Activated T-cell treated with anti-CD3 and anti-CD28 coated beads, Interleukin-2, amount 50 U/mL, for 24 hours (primary cell): ENCODE data around the gene GCK.

Experiments
- DNase-seq: peaks from one replicate; pipeline ENCODE4 v3.0.0-alpha.2; 2020
- H3K27ac Mint-ChIP-seq: 2 replicates; pipeline ENCODE4 v1.8.0; 2020; ENCODE audit warnings: mild to moderate bottlenecking, mixed read lengths
- H3K27me3 Mint-ChIP-seq: 2 replicates; pipeline ENCODE4 v1.8.0; 2020; ENCODE audit warnings: mixed read lengths
- H3K36me3 Mint-ChIP-seq: 2 replicates; pipeline ENCODE4 v1.8.0; 2020; ENCODE audit warnings: low read depth, mixed read lengths
- H3K4me1 Mint-ChIP-seq: 2 replicates; pipeline ENCODE4 v1.8.0; 2020; ENCODE audit warnings: low read depth, mixed read lengths
- H3K4me3 Mint-ChIP-seq: 2 replicates; pipeline ENCODE4 v1.8.0; 2020; ENCODE audit warnings: mild to moderate bottlenecking, moderate library complexity, mixed read lengths
- H3K9me3 Mint-ChIP-seq: 2 replicates; pipeline ENCODE4 v1.8.0; 2020; ENCODE audit warnings: mixed read lengths

Gene GCK

GRCh38 chr7:44144426-44144967 is 44.7 kb downstream of the GCK start:
- Mint-ChIP-seq H3K36me3 (no peaks in the 10 kb centered on the region), H3K27me3 (peaks cover 6% of the 10 kb centered on the region), H3K27ac (no peak overlapping the region), H3K9me3 (no peaks in the 10 kb centered on the region), H3K4me3 (no peak overlapping the region), H3K4me1 (peaks cover 10% of the 10 kb centered on the region)
- DNase-seq: peak; percentile 27

DNA sequence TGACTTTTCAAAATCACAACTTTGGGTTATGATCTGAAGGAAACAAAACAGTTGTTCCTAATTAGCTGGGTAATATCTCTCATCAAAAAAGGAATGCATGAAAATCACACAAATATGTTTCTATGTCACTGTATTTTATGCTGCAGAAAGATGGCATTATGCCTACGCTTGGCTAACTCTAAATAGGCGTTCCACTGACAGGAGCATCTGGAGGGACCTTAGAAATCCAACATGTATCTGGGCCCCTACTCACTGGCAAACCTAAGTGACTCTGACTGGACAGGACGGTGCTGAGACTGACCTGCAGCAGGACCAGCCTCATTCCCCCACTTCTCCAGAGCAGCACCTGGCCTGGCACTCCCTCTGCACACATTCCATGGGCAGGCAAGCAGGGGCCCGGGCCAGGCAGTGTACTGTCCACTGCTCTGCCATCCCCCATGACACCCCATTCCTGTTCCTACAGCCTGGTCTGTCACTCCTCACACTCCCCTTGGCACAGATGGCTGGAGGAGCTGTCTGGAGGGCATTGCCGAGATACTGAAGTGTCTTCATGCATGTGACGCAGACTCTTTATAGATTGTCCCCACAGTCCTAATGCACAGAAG is 45.5 kb downstream of the GCK start:
- peaks cover 6% of the 10 kb centered on the region for H3K27me3 Mint-ChIP-seq
- peaks cover 10% of the 10 kb centered on the region for H3K4me1 Mint-ChIP-seq
- no peak overlapping the region for H3K27ac Mint-ChIP-seq
- no peaks in the 10 kb centered on the region for H3K36me3 Mint-ChIP-seq
- no peaks in the 10 kb centered on the region for H3K9me3 Mint-ChIP-seq
- H3K4me3 Mint-ChIP-seq: no peak overlapping the region
- no peak for DNase-seq

DNA sequence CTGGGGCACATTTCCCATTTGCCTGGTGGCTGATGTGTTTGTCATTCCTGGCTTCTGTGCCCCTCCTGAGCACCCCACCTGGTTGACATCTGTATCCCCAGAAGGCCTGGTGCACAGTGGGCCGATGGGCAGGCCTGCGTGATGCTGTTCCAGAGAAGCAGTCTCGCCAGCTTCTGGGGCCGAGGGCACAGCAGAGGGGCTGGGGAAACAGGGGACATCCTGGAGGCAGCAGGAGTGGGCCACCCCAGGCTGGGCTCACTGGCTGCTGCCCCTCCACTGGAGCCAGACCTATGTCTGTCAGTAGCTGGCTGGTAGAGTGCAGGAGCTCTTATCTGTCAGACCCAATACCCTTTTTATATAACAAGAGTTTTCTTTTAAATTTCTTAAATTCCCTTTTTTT is 47.2 kb downstream of the GCK start:
- H3K36me3 Mint-ChIP-seq: no peaks in the 10 kb centered on the region
- peaks cover 10% of the 10 kb centered on the region for H3K4me1 Mint-ChIP-seq
- peaks cover 6% of the 10 kb centered on the region for H3K27me3 Mint-ChIP-seq
- no peak for DNase-seq
- no peaks in the 10 kb centered on the region for H3K9me3 Mint-ChIP-seq
- no peak overlapping the region for H3K27ac Mint-ChIP-seq
- no peak overlapping the region for H3K4me3 Mint-ChIP-seq

- H3K4me3 Mint-ChIP-seq: no peak within 1 kb of the TSS
- no peaks in the 10 kb centered on the region for H3K36me3 Mint-ChIP-seq
- H3K9me3 Mint-ChIP-seq: no peaks in the 10 kb centered on the region
- no peak for DNase-seq
- H3K4me1 Mint-ChIP-seq: peaks cover 10% of the 10 kb centered on the region
- H3K27ac Mint-ChIP-seq: no peak within 1 kb of the TSS
- peaks cover 6% of the 10 kb centered on the region for H3K27me3 Mint-ChIP-seq
Measured at GRCh38 chr7:44141221-44141850, 47.9 kb downstream of the GCK start, which contains the start of gene MYL7. Gene MYL7 (minus strand): TSS chr7:44141332. CDS start chr7:44141305, 27 bp downstream.

GRCh38 chr7:44140341-44140740 is 48.9 kb downstream of the GCK start:
- Mint-ChIP-seq H3K4me1 (peaks cover 5% of the 10 kb centered on the region), H3K36me3 (no peaks in the 10 kb centered on the region)
- no peak for DNase-seq

DNA sequence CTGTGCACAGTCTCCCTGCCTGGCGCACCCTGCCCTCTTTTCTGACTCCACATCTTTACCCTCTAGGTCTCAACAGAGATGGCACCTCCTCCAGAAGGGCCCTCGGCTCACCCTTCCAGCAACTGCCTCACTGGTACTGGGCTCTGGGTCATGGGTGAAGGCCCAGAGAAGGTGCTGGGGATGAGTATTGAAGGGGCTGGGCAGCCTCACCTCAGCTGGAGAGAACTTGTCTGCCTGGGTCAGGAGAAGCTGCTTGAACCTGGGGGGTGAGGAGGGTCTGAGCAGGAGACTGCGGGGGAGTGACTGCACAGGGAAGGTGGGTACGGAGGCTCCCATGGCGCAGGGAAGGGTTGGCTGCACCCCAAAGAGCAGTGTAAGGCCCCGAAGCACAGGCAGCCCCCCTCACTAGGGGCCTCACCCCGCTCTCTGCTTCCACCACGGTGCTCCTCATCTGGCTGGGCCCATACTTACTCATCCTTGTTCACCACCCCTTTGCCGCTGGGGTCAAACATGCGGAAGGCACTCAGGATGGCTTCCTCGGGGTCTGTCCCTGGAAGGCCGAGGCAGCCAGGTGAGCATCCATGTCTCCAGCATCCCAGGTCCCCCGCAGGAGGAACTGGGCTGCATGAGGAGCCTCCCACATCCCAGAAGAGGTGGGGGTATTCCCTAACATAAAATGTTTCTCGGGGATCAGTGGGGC is 49.8 kb downstream of the GCK start:
- Mint-ChIP-seq H3K27me3 (no peaks in the 10 kb centered on the region), H3K9me3 (no peaks in the 10 kb centered on the region), H3K4me3 (no peak overlapping the region), H3K36me3 (no peaks in the 10 kb centered on the region), H3K27ac (no peak overlapping the region), H3K4me1 (no peaks in the 10 kb centered on the region)
- DNase-seq: no peak

More at GRCh38 chr7:44140341-44140740, 48.9 kb downstream of the GCK start:
- H3K27me3 Mint-ChIP-seq: peaks cover 4% of the 10 kb centered on the region
- no peak overlapping the region for H3K4me3 Mint-ChIP-seq
- no peak overlapping the region for H3K27ac Mint-ChIP-seq
- H3K9me3 Mint-ChIP-seq: no peaks in the 10 kb centered on the region

DNA sequence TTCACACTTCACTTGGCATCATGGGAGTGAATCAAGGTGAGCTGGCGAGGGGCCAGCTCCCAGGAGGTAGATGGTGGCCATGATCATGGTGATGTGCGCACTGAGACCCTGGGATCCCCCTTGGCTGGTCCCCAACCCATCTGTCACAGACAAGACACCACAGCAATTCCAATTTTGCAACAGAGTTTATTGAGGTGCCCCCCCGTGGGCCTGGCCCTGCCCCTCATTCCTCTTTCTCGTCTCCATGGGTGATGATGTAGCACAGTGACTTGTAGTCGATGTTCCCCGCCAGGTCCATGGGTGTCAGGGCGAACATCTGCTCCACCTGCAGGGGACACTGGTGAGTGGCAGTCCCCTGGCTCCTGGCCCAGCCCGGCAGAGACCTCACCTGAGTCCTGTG is 50.5 kb downstream of the GCK start:
- no peak overlapping the region for H3K4me3 Mint-ChIP-seq
- H3K9me3 Mint-ChIP-seq: no peaks in the 10 kb centered on the region
- DNase-seq: no peak
- H3K27me3 Mint-ChIP-seq: no peaks in the 10 kb centered on the region
- H3K36me3 Mint-ChIP-seq: no peaks in the 10 kb centered on the region
- no peak overlapping the region for H3K27ac Mint-ChIP-seq
- H3K4me1 Mint-ChIP-seq: no peaks in the 10 kb centered on the region

GRCh38 chr7:44136731-44137130 is 52.5 kb downstream of the GCK start:
- H3K4me3 Mint-ChIP-seq: no peak overlapping the region
- H3K4me1 Mint-ChIP-seq: no peaks in the 10 kb centered on the region
- no peaks in the 10 kb centered on the region for H3K9me3 Mint-ChIP-seq
- no peaks in the 10 kb centered on the region for H3K36me3 Mint-ChIP-seq
- no peaks in the 10 kb centered on the region for H3K27me3 Mint-ChIP-seq
- no peak for DNase-seq
- H3K27ac Mint-ChIP-seq: no peak overlapping the region

DNA sequence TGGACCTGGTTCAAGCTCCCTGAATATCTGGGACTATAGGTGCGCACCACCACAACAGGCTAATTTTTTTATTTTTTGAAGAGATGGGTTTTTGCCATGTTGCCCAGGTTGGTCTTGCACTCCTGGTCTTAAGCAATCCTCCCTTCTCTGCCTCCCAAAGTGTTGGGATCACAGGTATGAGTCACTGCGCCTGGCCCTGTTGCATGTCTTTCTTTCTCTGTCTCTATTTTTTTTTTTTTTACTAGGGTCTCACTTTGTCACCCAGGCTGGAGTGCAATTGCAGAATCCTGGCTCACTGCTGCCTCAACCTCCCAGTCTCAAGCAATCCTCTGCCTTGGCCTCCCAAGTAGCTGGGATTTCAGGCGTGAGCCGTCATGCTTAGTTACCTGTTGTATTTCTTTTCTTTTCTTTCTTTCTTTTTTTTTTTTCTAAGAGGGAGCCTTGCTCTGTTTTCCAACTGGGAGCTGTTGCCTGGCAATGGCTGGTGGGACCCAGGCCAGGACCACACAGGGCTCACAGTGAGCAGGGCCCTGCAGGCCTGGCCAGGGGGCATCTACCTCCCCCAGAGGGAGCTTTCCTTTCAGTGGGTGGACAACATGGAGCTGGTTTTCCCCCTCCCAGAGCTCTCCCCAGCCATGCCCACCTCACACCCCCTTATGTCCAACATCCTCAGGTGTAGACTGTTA is 54.2 kb downstream of the GCK start:
- Mint-ChIP-seq H3K27me3 (no peaks in the 10 kb centered on the region), H3K4me1 (no peaks in the 10 kb centered on the region), H3K4me3 (no peak overlapping the region), H3K9me3 (no peaks in the 10 kb centered on the region), H3K36me3 (no peaks in the 10 kb centered on the region), H3K27ac (no peak overlapping the region)
- no peak for DNase-seq

GRCh38 chr7:44133295-44133694 is 55.9 kb downstream of the GCK start:
- no peaks in the 10 kb centered on the region for H3K4me1 Mint-ChIP-seq
- no peaks in the 10 kb centered on the region for H3K27me3 Mint-ChIP-seq
- no peak for DNase-seq
- no peak overlapping the region for H3K4me3 Mint-ChIP-seq
- H3K36me3 Mint-ChIP-seq: no peaks in the 10 kb centered on the region
- no peaks in the 10 kb centered on the region for H3K9me3 Mint-ChIP-seq
- no peak overlapping the region for H3K27ac Mint-ChIP-seq

DNA sequence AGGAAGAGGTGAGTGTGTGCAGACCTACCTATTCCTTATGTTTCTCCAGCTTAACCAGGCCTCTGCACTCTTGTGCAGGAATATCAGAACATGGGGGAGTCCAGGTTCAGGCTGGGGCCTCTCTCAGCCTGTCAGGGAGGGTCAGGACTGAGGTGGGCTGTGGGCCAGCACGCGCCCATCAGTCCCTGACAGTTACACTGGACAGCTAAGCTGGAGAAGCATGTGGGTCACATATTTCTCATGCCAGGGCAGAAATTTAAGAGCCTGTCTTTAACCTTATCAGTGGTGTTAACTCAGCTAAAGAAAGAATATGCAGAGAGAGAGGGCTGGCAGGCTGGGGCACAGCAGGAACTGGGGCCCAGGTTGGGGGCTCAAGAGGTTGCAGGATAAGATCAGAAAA is 57.2 kb downstream of the GCK start:
- Mint-ChIP-seq H3K9me3 (no peaks in the 10 kb centered on the region), H3K4me1 (no peaks in the 10 kb centered on the region), H3K4me3 (no peak overlapping the region), H3K27me3 (no peaks in the 10 kb centered on the region), H3K36me3 (no peaks in the 10 kb centered on the region), H3K27ac (no peak overlapping the region)
- DNase-seq: no peak

DNA sequence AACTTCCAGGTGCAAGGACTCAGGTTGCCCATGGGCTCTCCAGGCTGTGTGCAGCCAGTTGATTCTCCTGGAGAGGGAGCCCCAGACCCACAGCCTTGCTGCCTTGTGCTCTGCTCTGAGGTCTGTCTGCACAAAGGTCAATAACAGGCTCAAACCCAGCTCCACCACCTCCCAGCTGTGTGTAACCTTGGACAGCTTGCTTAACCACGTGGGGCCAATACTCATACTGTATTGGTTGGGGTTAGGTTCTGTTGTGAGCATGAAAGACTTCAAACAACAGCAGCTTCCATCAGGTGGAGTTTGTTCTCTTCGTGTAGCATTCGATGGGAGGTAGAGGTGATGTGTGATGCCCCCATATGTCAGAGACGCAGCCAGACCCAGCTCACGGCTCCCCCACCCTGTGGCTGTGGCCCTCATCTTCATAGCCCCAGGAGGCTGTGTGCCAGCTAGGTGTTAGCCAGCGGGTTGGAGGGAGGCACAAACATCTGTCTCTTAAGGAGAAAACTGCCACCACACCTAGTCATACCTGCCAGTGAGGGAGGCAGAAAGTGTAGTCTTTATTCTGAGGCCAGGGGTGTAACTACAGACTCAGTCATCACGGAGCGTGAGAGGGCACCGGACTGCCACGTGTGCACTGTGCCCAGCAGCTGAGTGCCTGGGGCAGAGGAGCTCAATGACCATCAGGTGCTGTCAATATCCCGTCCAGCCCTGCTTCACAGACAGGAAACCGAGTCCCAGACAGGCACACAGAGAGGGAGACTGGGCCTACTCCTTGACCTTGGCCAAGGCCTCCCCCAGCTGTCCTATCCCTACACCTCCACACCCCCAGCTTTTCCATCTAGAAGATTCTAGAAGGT is 57.8 kb downstream of the GCK start:
- no peak for DNase-seq
- H3K4me3 Mint-ChIP-seq: no peak overlapping the region
- H3K27me3 Mint-ChIP-seq: no peaks in the 10 kb centered on the region
- no peak overlapping the region for H3K27ac Mint-ChIP-seq
- no peaks in the 10 kb centered on the region for H3K9me3 Mint-ChIP-seq
- H3K4me1 Mint-ChIP-seq: peaks cover 3% of the 10 kb centered on the region
- H3K36me3 Mint-ChIP-seq: no peaks in the 10 kb centered on the region

- H3K9me3 Mint-ChIP-seq: no peaks in the 10 kb centered on the region
- H3K4me3 Mint-ChIP-seq: no peak overlapping the region
- peaks cover 7% of the 10 kb centered on the region for H3K4me1 Mint-ChIP-seq
- H3K27me3 Mint-ChIP-seq: no peaks in the 10 kb centered on the region
- no peak overlapping the region for H3K27ac Mint-ChIP-seq
- no peaks in the 10 kb centered on the region for H3K36me3 Mint-ChIP-seq
- no peak for DNase-seq
Measured at GRCh38 chr7:44128721-44129582, 60.3 kb downstream of the GCK start.
